ENCODE data around the gene ZSCAN10. TPM values are rescaled to one million over a fixed set of nuclear protein-coding genes. Genes with fewer than 3 reads are reported as not detected.

ZSCAN10 gene
- total RNA-seq, 1 experiment from 2014 or later, result 207 TPM

GRCh38 chr16:3120435-3120834 lies 21.3 kb upstream of the ZSCAN10 start:
- H2BK120ac ChIP-seq (ENCODE audit: low read depth, low read length, poor library complexity, severe bottlenecking), result no peak overlapping the region
- H3K79me2 ChIP-seq (ENCODE audit: insufficient read depth, low read length), result no peaks in the 10 kb centered on the region
- H3K36me3 Mint-ChIP-seq (ENCODE audit: insufficient read depth in 1 of 3, low read depth in 3 of 3), result peaks cover 11 to 36% (median 26%) of the 10 kb centered on the region in 3 experiments
- no peak overlapping the region for H3K4me3 Mint-ChIP-seq
- no peaks in the 10 kb centered on the region for H3K9me3 ChIP-seq (ENCODE audit: control insufficient read depth, low read depth, low read length)
- H3K4me1 Mint-ChIP-seq, result peaks cover 12 to 17% of the 10 kb centered on the region in 2 experiments
- H3K23me2 ChIP-seq (ENCODE audit: insufficient read length, low read depth, low read length, poor library complexity, severe bottlenecking), result peaks cover 13% of the 10 kb centered on the region
- H3K27me3 Mint-ChIP-seq (ENCODE audit: low read depth), result no peaks in the 10 kb centered on the region; the same call in 1 of the 2 replicates
- TF ChIP-seq CTCF (conservative IDR thresholded peaks at IDR 0.05), result no peak
- H3K4me1 ChIP-seq (ENCODE audit: insufficient read depth, low read length), result no peaks in the 10 kb centered on the region
- H3K14ac ChIP-seq (ENCODE audit: insufficient read depth, low read length), result no peak overlapping the region
- H4K20me1 ChIP-seq (ENCODE audit: control insufficient read depth, insufficient read depth, insufficient read length), result no peaks in the 10 kb centered on the region
- no peaks in the 10 kb centered on the region for H3K9me3 Mint-ChIP-seq
- H3K56ac ChIP-seq (ENCODE audit: insufficient read length, low read depth, low read length), result no peak overlapping the region
- H2BK5ac ChIP-seq (ENCODE audit: insufficient read length, low read length), result no peak overlapping the region
- no CpG with 5 or more reads among the region's 16 CpGs for WGBS (ENCODE audit: extremely low coverage, insufficient read length, low lambda C conversion rate)
- H2BK15ac ChIP-seq (ENCODE audit: low read depth, low read length), result no peak overlapping the region
- H3K18ac ChIP-seq (ENCODE audit: insufficient read length, low read depth, low read length), result no peak overlapping the region
- no peak overlapping the region for H4K8ac ChIP-seq (replicated peaks; ENCODE audit: insufficient read length, low read depth, low read length)
- H3K79me1 ChIP-seq (ENCODE audit: insufficient read depth, low read depth, low read length, poor library complexity, severe bottlenecking), result no peaks in the 10 kb centered on the region
- H2AFZ ChIP-seq (ENCODE audit: low read length), result no peak overlapping the region
- no peaks in the 10 kb centered on the region for H3K27me3 ChIP-seq (ENCODE audit: insufficient read depth, low read length)
- no peak overlapping the region for H3K27ac ChIP-seq (ENCODE audit: insufficient read length, low read depth, low read length)
- no peak for DNase-seq
- no peak overlapping the region for H2AK5ac ChIP-seq (ENCODE audit: insufficient read length, low read length)
- H4K5ac ChIP-seq (ENCODE audit: insufficient read length, low read depth, low read length), result no peak overlapping the region
- no peak overlapping the region for H3K23ac ChIP-seq (ENCODE audit: insufficient read length, low read depth, low read length)
- no peak overlapping the region for H3K27ac Mint-ChIP-seq
- H3K9ac ChIP-seq (ENCODE audit: extremely low read depth, insufficient read length, low read length), result no peak overlapping the region
- H2BK12ac ChIP-seq (ENCODE audit: insufficient read length, low read depth, low read length), result no peak overlapping the region
- H3K4ac ChIP-seq (ENCODE audit: low read depth, low read length), result no peak overlapping the region
- no peak overlapping the region for H3K4me2 ChIP-seq (ENCODE audit: insufficient read depth, insufficient read length, low read length)
- H2BK20ac ChIP-seq (ENCODE audit: low read depth, low read length, poor library complexity, severe bottlenecking), result no peak overlapping the region
- H4K91ac ChIP-seq (ENCODE audit: insufficient read length, low read depth, low read length), result no peak overlapping the region
- H3T11ph ChIP-seq (ENCODE audit: low read length), result no peak overlapping the region

Data from H9 (cell line).